22Rv1 (cell line): ENCODE results near the gene PHF1.

ENCODE experiments used
- H3K27ac ChIP-seq: fragments of 450-650 bp; 2 replicates; pipeline ENCODE4 v1.5.1; 2017
- ZFX ChIP-seq: fragments of 450-650 bp; IDR thresholded peaks from 2 replicates; pipeline ENCODE4 v1.6.1; 2017; ENCODE audit warnings: antibody characterized with exemption, borderline replicate concordance
- TF ChIP-seq, protein P1 (sequence below): fragments of 450-650 bp; IDR thresholded peaks from 2 replicates; pipeline ENCODE4 v1.5.1; 2017; ENCODE audit warnings: mild to moderate bottlenecking

PHF1 gene

DNA sequence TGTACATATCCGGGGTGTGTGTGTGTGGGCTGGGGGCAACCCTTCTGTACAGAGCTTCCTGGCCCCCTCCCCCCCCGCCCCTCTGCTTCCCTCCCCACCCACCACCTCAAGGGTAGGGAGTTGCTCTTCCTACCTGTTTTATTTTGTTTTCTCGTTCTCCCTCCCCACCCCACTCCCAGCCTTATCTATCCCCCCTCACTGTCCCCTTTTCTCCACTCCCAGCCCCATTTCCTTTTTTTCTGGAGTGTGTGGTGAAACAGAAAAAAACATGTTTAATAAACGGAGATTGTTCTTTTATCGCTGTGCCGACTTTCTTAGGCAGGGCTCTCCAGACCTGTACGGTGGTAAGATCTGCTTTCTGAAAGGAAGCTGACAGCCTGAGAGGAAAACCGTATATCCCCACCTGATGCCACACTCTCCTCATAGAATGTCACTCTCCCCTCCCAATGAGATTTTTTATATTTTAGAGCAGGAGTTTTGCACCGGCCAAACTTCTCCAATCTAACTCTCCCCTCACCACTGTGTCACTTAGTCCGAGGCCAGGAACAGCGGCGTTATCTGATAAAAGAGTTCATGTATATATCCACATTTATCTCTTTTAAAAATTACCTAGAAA lies 42.7 kb downstream of the PHF1 start:
- TF ChIP-seq, protein P1, sequence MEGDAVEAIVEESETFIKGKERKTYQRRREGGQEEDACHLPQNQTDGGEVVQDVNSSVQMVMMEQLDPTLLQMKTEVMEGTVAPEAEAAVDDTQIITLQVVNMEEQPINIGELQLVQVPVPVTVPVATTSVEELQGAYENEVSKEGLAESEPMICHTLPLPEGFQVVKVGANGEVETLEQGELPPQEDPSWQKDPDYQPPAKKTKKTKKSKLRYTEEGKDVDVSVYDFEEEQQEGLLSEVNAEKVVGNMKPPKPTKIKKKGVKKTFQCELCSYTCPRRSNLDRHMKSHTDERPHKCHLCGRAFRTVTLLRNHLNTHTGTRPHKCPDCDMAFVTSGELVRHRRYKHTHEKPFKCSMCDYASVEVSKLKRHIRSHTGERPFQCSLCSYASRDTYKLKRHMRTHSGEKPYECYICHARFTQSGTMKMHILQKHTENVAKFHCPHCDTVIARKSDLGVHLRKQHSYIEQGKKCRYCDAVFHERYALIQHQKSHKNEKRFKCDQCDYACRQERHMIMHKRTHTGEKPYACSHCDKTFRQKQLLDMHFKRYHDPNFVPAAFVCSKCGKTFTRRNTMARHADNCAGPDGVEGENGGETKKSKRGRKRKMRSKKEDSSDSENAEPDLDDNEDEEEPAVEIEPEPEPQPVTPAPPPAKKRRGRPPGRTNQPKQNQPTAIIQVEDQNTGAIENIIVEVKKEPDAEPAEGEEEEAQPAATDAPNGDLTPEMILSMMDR = no peak
- TF ChIP-seq ZFX = no peak
- H3K27ac ChIP-seq = peak overlapping the region; percentile 73

DNA sequence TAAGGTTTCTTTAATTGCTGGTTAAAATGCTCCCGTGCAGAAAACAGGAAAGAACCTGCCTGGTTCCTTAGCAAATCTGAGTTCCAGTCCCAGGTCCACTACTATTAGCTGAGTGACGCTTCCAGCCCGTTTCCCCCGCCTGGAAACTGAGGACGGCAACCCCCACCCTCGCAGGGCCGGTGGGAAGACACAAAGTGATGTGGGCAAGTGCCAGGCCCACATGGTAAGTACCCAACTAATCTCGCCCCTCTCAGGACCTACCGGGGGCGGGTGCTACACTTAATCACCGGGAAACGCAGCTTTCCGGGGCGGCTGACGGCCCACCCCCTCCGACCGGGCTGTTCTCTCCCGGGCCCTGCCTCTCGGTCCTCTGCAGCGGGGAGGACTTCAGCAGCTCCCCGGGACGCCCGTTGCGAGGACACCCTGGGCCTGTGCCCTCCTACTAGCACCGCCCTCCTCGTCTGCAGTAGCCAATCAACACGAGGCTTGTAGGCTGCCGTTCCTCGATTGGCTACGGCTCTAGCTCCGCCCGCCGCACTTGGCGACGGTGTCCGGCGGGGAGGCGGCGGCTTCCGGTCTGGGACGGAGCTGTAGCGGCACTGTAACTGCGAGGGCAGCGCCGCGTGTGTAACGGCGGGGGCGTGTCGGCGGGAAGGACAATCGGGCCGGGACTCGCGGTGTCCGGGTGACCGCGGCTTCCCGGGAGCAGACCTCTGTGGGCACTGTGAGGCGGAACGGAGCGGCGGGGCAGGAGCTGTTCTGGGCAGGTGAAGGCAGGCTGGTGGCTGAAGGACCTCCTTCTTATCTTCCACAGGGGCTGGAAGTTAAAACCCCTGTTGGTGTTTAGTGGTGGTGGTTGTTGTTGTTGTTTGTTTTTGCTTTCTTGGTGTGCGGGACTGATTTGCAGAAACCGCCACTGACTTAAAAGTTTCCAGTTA lies 43.5 kb downstream of the PHF1 start, which contains the start of gene ZBTB9:
Gene ZBTB9, plus strand, starts transcription at position 568 of the 938 bp plus-strand sequence. CDS start 525 bp downstream, outside the sequence.
- peak within 1 kb of the TSS; percentile 73 for H3K27ac ChIP-seq
- TF ChIP-seq, protein P1 = no peak
- TF ChIP-seq ZFX = no peak

DNA sequence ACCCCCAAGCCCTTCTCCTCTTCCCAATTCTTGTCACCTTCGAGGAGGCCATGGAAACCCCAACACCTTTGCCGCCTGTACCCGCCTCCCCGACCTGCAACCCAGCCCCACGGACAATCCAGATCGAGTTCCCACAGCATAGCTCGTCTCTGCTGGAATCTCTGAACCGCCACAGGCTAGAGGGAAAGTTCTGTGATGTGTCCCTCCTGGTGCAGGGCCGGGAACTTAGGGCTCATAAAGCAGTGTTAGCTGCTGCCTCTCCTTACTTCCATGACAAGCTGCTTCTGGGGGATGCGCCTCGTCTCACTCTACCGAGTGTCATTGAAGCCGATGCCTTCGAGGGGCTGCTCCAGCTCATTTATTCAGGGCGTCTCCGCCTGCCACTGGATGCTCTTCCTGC lies 44.2 kb downstream of the PHF1 start:
- peak overlapping the region; percentile 73 for H3K27ac ChIP-seq
- TF ChIP-seq ZFX = no peak
- TF ChIP-seq, protein P1 = no peak

DNA sequence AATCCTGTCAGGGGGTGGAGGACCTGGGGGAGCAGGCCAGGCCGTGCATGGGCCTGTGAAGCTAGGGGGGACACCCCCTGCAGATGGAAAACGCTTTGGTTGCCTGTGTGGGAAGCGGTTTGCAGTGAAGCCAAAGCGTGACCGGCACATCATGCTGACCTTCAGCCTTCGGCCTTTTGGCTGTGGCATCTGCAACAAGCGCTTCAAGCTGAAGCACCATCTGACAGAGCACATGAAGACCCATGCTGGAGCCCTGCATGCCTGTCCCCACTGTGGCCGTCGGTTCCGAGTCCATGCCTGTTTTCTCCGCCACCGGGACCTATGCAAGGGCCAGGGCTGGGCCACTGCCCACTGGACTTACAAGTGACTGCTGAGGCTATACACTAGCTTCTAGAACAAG lies 45.3 kb downstream of the PHF1 start:
- no peak overlapping the region for H3K27ac ChIP-seq
- TF ChIP-seq, protein P1 = no peak
- no peak for TF ChIP-seq ZFX

DNA sequence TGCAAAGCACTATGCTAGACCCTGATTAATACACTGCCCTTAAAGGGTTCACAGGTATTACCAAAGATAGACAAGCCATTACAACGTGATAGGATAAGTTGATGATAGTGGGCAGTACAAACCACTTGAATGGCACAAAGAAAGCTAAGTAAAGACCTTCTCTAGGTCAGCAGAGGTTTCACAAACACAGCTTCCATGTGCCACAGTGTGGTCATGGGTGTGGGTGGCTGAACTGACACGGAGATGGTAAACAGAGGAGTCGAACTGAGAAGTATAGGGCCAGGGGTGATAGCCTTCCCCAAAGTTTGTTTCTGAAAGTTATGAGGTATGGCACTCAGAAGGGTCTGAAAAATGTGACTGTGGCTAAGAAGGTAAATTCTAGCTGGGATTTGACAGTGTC lies 47.9 kb downstream of the PHF1 start:
- TF ChIP-seq, protein P1 = no peak
- TF ChIP-seq ZFX = no peak
- no peak overlapping the region for H3K27ac ChIP-seq

DNA sequence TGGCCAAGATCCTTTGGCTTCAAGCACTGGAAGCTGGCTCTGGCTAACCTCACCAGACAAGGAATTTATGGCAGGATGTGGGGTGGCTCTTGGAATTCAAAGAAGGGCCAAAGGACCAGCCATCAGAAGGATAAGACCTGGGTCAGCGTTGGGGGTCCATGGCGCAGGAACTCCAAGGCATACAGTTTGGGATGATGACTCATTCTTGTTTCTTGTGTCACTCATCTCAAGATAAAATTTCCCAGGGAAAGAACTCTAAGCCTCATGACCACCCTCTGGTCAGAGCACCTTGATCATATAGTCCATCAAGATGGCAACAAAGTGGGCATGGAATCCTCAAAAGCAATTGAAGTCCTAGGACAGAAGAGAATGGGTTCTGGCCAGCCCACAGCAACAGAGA lies 48.4 kb downstream of the PHF1 start:
- TF ChIP-seq ZFX = no peak
- TF ChIP-seq, protein P1 = no peak
- no peak overlapping the region for H3K27ac ChIP-seq
